ENCODE data around the gene DAPK1. TPM values are rescaled to one million over a fixed set of nuclear protein-coding genes. Genes with fewer than 3 reads are reported as not detected.

The DAPK1 gene
- polyA plus RNA-seq, 1 donor from 2014 or later = 45.0 TPM

- H3K36me3 ChIP-seq (ENCODE audit: insufficient read depth, low read length) = no peaks in the 10 kb centered on the region
- no peaks in the 10 kb centered on the region for H3K9me2 ChIP-seq (ENCODE audit: insufficient read depth, low read length)
- H2AFZ ChIP-seq (ENCODE audit: low read depth, low read length) = no peak overlapping the region
- no peak for TF ChIP-seq EZH2 (IDR thresholded peaks at IDR 0.05; ENCODE audit: borderline replicate concordance, insufficient read depth, low read length, poor library complexity, severe bottlenecking)
- TF ChIP-seq, protein P1, sequence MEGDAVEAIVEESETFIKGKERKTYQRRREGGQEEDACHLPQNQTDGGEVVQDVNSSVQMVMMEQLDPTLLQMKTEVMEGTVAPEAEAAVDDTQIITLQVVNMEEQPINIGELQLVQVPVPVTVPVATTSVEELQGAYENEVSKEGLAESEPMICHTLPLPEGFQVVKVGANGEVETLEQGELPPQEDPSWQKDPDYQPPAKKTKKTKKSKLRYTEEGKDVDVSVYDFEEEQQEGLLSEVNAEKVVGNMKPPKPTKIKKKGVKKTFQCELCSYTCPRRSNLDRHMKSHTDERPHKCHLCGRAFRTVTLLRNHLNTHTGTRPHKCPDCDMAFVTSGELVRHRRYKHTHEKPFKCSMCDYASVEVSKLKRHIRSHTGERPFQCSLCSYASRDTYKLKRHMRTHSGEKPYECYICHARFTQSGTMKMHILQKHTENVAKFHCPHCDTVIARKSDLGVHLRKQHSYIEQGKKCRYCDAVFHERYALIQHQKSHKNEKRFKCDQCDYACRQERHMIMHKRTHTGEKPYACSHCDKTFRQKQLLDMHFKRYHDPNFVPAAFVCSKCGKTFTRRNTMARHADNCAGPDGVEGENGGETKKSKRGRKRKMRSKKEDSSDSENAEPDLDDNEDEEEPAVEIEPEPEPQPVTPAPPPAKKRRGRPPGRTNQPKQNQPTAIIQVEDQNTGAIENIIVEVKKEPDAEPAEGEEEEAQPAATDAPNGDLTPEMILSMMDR (IDR thresholded peaks at IDR 0.05; ENCODE audit: poor library complexity, severe bottlenecking) = no peak
- TF ChIP-seq POLR2AphosphoS5 (IDR thresholded peaks at IDR 0.05) = no peak
- no peak for TF ChIP-seq EP300 (conservative IDR thresholded peaks at IDR 0.05; ENCODE audit: poor library complexity, severe bottlenecking)
- no peak for TF ChIP-seq MXI1 (conservative IDR thresholded peaks at IDR 0.05; ENCODE audit: poor library complexity, severe bottlenecking)
- no peak overlapping the region for H3K27ac ChIP-seq (ENCODE audit: low read length)
- no peak overlapping the region for H3K4me3 ChIP-seq (ENCODE audit: low read length)
- no peaks in the 10 kb centered on the region for H3K27me3 ChIP-seq (ENCODE audit: insufficient read depth, low read depth, low read length)
- no peaks in the 10 kb centered on the region for H4K20me1 ChIP-seq (ENCODE audit: insufficient read depth)
- no peak overlapping the region for H3K9ac ChIP-seq (ENCODE audit: low read length)
- H3K79me2 ChIP-seq (replicated peaks; ENCODE audit: insufficient read depth, low read length) = peaks cover 4% of the 10 kb centered on the region
- no peaks in the 10 kb centered on the region for H3K9me3 ChIP-seq (ENCODE audit: low read length)
- no peaks in the 10 kb centered on the region for H3F3A ChIP-seq (ENCODE audit: insufficient read depth, low read length, poor library complexity, severe bottlenecking)
- no peak overlapping the region for H3K4me2 ChIP-seq (ENCODE audit: low read length)
Observed at GRCh38 chr9:87596862-87597261, 99.2 kb downstream of the DAPK1 start.

GRCh38 chr9:87597710-87598443 lies 100.2 kb downstream of the DAPK1 start:
- Histone ChIP-seq H3K9me2 (ENCODE audit: insufficient read depth, low read length) (no peaks in the 10 kb centered on the region), H3K27me3 (ENCODE audit: insufficient read depth, low read depth, low read length) (no peaks in the 10 kb centered on the region), H4K20me1 (ENCODE audit: insufficient read depth) (no peaks in the 10 kb centered on the region), H3K79me2 (replicated peaks; ENCODE audit: insufficient read depth, low read length) (peaks cover 4% of the 10 kb centered on the region), H3K9ac (ENCODE audit: low read length) (no peak overlapping the region), H3K9me3 (ENCODE audit: low read length) (no peaks in the 10 kb centered on the region), H3K4me2 (ENCODE audit: low read length) (no peak overlapping the region), H3K27ac (ENCODE audit: low read length) (no peak overlapping the region), H2AFZ (ENCODE audit: low read depth, low read length) (no peak overlapping the region), H3K36me3 (ENCODE audit: insufficient read depth, low read length) (no peaks in the 10 kb centered on the region), H3K4me3 (ENCODE audit: low read length) (no peak overlapping the region), H3F3A (ENCODE audit: insufficient read depth, low read length, poor library complexity, severe bottlenecking) (no peaks in the 10 kb centered on the region)
- TF ChIP-seq MXI1 (conservative IDR thresholded peaks at IDR 0.05; ENCODE audit: poor library complexity, severe bottlenecking) (no peak), EP300 (conservative IDR thresholded peaks at IDR 0.05; ENCODE audit: poor library complexity, severe bottlenecking) (no peak)

GRCh38 chr9:87599901-87600610 lies 102.4 kb downstream of the DAPK1 start:
- no peak overlapping the region for H3K27ac ChIP-seq (ENCODE audit: low read length)
- no peak overlapping the region for H2AFZ ChIP-seq (ENCODE audit: low read depth, low read length)
- H3F3A ChIP-seq (ENCODE audit: insufficient read depth, low read length, poor library complexity, severe bottlenecking) = no peaks in the 10 kb centered on the region
- no peak overlapping the region for H3K4me3 ChIP-seq (ENCODE audit: low read length)
- no peaks in the 10 kb centered on the region for H3K27me3 ChIP-seq (ENCODE audit: insufficient read depth, low read depth, low read length)
- no peaks in the 10 kb centered on the region for H3K9me3 ChIP-seq (ENCODE audit: low read length)
- no peak overlapping the region for H3K9ac ChIP-seq (ENCODE audit: low read length)
- TF ChIP-seq SMC3 (conservative IDR thresholded peaks at IDR 0.05; ENCODE audit: poor library complexity) = no peak
- TF ChIP-seq EZH2 (IDR thresholded peaks at IDR 0.05; ENCODE audit: borderline replicate concordance, insufficient read depth, low read length, poor library complexity, severe bottlenecking) = no peak
- TF ChIP-seq EP300 (conservative IDR thresholded peaks at IDR 0.05; ENCODE audit: poor library complexity, severe bottlenecking) = no peak
- no peak for TF ChIP-seq TAF1 (IDR thresholded peaks at IDR 0.05; ENCODE audit: low read depth)
- TF ChIP-seq REST (IDR thresholded peaks at IDR 0.05; ENCODE audit: borderline replicate concordance) = no peak
- H3K79me2 ChIP-seq (replicated peaks; ENCODE audit: insufficient read depth, low read length) = peaks cover 4% of the 10 kb centered on the region
- no peaks in the 10 kb centered on the region for H4K20me1 ChIP-seq (ENCODE audit: insufficient read depth)
- no peak overlapping the region for H3K4me2 ChIP-seq (ENCODE audit: low read length)
- no peaks in the 10 kb centered on the region for H3K9me2 ChIP-seq (ENCODE audit: insufficient read depth, low read length)
- no peaks in the 10 kb centered on the region for H3K36me3 ChIP-seq (ENCODE audit: insufficient read depth, low read length)
